ENCODE results near the gene FCRLB. TPM values are rescaled to one million over a fixed set of nuclear protein-coding genes. Genes with fewer than 3 reads are reported as not detected.
"Not testable (repeated sequence)": the region's sequence is repeated elsewhere in the genome, so short reads cannot be mapped to it uniquely, and the experiment has no call there.

The FCRLB gene, protein sequence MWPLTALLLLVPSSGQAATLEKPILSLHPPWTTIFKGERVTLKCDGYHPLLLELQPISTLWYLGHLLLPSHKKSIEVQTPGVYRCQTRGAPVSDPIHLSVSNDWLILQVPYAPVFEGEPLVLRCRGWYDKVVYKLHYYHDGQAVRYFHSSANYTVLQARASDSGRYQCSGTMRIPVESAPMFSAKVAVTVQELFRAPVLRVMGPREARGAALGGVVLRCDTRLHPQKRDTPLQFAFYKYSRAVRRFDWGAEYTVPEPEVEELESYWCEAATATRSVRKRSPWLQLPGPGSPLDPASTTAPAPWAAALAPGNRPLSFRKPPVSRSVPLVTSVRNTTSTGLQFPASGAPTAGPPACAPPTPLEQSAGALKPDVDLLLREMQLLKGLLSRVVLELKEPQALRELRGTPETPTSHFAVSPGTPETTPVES
- 1 to 10 TPM; 3.6 to 6.8 (median 5.0) TPM for polyA plus RNA-seq (ENCODE audit: insufficient read length in 4 of 4)

- DNase-seq (ENCODE audit: low read depth in 4 of 4, low spot score in 3 of 4), result no peak
Measured at GRCh38 chr1:161720956-161721737, at the start of gene FCRLB. Gene FCRLB (plus strand): TSS chr1:161721544. CDS start chr1:161722673, 1,129 bp downstream.

DNA sequence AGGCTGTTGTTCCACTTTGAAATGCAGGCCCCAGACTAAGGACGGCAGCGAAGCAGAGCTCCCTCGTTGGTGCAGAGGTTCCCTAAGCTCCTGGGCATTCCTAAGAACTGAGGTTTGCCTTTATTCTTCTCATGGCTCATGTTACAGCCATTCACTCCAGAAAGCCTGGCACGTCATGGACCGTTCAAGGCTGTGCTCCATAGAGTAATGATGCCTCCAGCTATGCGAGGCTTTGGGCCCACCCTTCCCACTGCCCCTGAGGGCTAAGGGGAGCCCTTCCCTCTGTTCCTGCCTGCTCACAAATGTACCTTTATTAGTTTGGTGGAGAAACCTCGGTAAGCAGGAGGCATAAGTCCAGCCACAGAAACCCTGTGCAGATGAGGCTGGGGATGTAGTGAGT, 47.9 kb upstream of the FCRLB start:
- DNase-seq (ENCODE audit: low read depth in 4 of 4, low spot score in 3 of 4), result not testable (repeated sequence)

DNA sequence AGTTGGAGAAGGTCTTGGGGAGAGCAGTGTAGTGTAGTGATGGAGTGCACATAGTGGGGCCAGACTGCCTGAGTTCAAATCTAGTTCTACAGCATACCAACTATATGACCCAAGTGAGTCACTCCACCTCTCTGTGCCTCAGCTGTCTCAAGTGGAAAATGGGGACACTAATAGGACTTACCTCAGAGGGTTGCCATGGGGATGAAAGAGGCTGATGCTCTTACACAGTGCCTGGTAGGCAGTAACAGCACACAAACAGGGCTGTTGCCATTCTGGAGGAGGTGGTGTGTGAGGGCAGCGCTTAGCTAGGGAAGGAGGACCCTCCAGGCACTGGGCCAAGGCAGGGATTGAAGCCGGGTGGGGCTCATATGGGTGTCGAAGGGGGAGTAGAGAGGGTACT, 46.9 kb upstream of the FCRLB start:
- not testable (repeated sequence) for DNase-seq (ENCODE audit: low read depth in 4 of 4, low spot score in 3 of 4)

GRCh38 chr1:161674908-161675307, 46.4 kb upstream of the FCRLB start:
- not testable (repeated sequence) for DNase-seq (ENCODE audit: low read depth in 4 of 4, low spot score in 3 of 4)

- DNase-seq (ENCODE audit: low read depth in 4 of 4, low spot score in 3 of 4), result no peak
Measured at GRCh38 chr1:161676441-161676840, 44.9 kb upstream of the FCRLB start.

- DNase-seq (ENCODE audit: low read depth in 4 of 4, low spot score in 3 of 4), result no peak
Measured at GRCh38 chr1:161676958-161677689, 44.2 kb upstream of the FCRLB start.

DNA sequence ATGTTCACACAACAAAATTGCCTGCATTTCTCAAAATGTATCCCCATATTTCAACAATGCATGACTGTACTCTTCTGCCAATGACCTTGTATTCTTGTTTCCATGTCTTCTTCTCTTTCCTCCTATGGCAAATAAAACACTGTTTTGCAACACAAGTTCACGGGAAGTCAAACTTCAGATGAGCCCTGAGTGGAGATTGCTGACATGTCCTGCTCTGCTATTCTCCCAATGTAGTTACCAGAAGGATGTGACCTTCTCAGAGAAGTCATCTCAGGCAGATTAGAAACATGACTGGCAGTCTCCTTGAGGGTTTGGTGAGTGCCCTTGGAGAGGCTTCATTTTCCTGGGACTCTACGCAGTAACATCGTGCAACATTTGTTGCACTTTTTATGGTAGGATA, 42.8 kb upstream of the FCRLB start:
- DNase-seq (ENCODE audit: low read depth in 4 of 4, low spot score in 3 of 4), result no peak

DNA sequence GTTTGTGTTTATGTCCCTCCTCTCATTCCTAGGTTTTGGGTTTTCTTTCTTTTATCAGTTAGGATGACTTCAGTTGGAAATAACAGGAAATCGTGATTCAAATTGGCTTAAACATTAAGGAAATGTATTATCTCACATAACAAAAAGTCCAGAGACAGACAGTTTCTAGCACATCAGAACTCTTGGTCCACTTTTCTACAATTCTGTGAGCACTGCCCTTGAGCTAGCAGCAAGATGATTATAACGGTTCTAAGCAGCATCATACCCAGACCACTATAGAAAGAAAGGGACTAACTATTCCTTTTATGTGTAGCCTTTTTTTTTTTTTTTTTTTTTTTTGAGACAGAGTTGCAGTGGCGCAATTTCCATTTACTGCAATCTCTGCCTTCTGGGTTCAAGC, 39.5 kb upstream of the FCRLB start:
- DNase-seq (ENCODE audit: low read depth in 4 of 4, low spot score in 3 of 4), result no peak

DNA sequence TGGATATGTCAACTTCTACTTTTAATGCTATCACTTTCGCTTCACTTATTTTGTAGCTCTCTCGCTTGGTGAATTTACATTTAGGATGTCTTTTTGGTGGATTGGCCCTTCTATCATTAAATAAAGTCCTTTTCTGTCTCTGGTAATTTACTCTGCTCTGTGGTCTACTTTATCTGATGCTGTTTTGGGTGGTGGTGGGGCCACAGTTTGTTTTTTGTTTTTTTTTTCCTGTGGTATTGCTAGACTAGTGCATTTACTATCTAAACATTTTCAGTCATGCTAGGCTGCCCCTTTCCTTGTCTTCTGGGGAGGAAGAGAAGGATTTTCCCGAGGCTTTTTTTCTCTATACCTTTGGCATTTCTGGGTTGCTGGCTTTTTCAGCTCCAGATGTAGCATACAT, 32.4 kb upstream of the FCRLB start:
- no peak for DNase-seq (ENCODE audit: low read depth in 4 of 4, low spot score in 3 of 4)

- no peak for DNase-seq (ENCODE audit: low read depth in 4 of 4, low spot score in 3 of 4)
Measured at GRCh38 chr1:161691846-161692245, 29.5 kb upstream of the FCRLB start.

DNA sequence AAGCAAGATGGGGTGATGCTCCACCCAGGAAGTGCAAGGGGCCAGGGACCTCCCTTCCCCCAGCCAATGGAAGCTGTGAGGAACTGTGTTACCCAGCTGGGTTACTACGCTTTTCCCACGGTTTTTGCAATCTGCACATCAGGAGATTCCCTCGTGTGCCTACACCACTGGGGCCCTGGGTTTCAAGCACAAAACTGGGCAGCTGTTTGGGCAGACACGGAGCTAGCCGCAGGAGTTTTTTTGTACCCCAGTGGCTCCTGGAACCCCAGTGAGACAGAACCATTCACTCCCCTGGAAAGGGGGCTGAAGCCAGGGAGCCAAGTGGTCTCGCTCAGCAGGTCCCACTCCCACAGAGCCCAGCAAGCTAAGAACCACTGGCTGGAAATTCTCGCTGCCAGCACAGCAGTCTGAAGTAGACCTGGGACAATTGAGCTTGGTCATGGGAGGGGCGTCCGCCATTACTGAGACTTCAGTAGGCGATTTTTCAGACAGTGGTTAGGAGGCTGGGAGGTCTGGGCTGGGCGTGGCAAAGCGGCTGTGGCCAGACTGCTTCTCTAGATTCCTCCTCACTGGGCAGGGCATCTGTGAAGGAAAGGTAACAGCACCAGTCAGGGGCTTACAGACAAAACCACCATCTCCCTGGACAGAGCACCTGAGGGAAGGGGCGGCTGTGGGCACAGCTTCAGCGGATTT, 28.2 kb upstream of the FCRLB start:
- not testable (repeated sequence) for DNase-seq (ENCODE audit: low read depth in 4 of 4, low spot score in 3 of 4)

DNA sequence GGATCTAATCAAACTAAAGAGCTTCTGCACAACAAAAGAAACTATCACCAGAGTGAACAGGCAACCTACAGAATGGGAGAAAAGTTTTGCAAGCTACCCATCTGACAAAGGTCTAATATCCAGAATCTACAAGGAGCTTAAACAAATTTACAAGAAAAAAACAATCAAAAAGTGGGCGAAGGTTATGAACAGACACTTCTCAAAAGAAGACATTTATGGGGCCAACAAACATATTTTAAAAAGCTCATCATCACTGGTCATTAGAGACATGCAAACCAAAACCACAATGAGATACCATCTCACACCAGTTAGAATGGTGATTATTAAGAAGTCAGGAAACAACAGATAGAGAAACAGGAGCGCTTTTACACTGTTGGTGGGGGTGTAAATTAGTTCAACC, 23.0 kb upstream of the FCRLB start:
- not testable (repeated sequence) for DNase-seq (ENCODE audit: low read depth in 4 of 4, low spot score in 3 of 4)

DNA sequence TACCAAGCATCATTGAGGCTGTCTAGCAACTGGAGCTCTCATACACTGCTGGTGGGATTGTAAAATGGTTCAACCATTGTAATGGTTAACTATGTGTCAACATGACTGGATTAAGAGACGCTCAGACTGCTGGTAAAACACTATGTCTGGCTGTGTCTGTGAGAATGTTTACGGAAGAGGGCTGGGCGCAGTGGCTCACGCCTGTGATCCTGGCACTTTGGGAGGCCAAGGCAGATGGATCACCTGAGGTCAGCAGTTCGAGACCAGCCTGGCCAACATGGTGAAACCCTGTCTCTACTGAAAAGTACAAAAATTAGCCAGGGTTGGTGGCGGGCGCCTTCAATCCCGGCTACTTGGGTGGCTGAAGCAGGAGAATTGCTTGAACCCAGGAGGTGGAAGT, 19.1 kb upstream of the FCRLB start:
- peak in 3 of 4 donors; percentile 9 to 22 (median 10) for DNase-seq (ENCODE audit: low read depth in 4 of 4, low spot score in 3 of 4)

DNA sequence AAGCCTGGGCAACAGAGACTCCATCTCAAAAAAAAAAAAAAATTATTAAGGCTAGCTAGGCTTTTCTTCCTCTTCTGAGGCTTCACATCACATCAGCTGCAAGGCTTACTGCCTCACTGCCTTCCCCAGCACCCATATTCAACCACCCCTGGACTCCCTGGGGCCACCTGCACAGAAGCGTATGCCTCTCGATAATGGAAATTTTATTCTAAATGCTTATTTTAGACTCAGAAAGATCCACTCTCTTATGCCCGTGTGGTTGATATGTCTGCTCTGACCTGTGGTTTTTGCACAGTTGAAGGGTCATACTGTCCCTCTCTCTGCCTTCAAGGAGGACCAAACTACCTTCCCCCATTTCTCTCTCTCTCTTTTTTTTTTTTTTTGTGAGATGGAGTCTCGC, 15.8 kb upstream of the FCRLB start:
- no peak for DNase-seq (ENCODE audit: low read depth in 4 of 4, low spot score in 3 of 4)

GRCh38 chr1:161706113-161706481, 15.2 kb upstream of the FCRLB start:
- no peak for DNase-seq (ENCODE audit: low read depth in 4 of 4, low spot score in 3 of 4)

GRCh38 chr1:161706482-161707347, 14.6 kb upstream of the FCRLB start, which contains the start of gene FCRLA:
Gene FCRLA (plus strand): TSS chr1:161707229. CDS start chr1:161707265, 36 bp downstream.
- no peak for DNase-seq (ENCODE audit: low read depth in 4 of 4, low spot score in 3 of 4)

GRCh38 chr1:161707503-161707902, 13.8 kb upstream of the FCRLB start:
- no peak for DNase-seq (ENCODE audit: low read depth in 4 of 4, low spot score in 3 of 4)

DNA sequence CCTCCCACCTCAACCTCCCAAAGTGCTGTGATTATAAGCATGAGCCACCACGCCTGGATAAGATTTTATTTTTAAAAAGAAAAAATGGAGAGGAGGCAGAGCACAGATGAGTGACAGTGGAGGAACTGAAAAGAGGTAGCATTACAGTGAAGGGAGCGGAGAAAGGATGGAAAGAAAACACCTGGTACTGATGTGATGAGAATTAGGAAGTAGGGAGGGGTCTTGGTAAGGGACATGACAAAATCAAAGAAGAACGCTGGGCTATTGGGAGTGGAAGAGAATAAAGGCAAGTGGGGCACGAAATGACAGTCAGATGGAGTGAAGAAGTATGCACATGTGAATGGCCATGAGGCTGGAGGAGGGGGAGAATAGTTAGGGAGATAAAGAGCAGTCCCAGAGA, 12.0 kb upstream of the FCRLB start:
- no peak for DNase-seq (ENCODE audit: low read depth in 4 of 4, low spot score in 3 of 4)

- DNase-seq (ENCODE audit: low read depth in 4 of 4, low spot score in 3 of 4), result no peak
Measured at GRCh38 chr1:161710560-161710959, 10.8 kb upstream of the FCRLB start.

Data from right renal pelvis (tissue), 4 donors.